Measurements from ENCODE around the gene B3GALT5.

B3GALT5 gene

DNA sequence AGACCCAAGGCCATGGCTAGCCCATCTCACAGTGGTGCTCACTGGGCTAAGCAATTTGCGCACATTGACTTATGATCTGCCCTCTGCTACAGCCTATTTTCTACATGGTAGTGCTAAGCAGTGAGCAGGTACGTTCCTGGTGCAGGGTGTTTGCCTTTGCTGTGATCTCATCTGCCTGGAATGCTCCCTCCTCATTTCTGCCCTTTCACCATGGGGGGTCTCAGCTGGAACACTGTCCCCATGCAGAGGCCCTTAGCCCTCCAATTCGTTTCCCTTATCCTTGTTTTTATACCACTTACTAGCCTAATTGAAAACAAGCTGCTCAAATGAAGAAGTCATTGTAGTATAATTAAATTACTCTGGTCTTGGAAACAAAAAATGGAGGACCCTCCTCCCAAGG, 2.0 kb upstream of the B3GALT5 start:
- DNase-seq = no peak

DNA sequence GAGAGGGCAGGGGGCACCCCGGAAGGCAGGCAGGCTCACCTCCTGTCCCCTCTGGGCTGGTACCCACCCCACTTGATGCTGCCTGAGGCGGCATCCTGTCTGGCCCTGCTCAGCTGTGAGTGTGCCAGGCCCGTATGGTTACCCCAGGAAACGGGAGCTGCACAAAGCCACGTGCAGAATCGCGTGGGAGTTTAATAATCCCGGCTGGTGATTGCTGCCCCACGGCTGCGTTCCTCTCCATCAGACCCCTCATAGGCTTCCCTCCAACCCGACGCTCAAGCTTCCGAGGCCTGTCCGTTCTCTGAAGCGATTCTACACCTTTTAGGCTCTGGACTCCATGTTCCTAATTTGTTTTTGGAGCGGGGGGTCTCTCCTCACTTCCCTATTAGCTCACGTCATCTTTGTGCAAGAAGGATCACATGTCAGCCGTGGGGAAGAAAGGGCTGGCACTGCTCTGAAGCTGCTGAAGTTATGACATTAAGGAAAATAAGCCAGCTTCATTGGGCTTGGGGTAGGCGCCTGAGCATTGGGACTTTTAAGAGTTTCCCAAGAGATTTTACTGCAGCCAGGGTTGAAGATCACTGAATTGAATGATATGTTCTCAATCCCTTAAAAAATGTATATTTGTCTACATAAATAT, 1.1 kb upstream of the B3GALT5 start:
- DNase-seq = no peak

DNA sequence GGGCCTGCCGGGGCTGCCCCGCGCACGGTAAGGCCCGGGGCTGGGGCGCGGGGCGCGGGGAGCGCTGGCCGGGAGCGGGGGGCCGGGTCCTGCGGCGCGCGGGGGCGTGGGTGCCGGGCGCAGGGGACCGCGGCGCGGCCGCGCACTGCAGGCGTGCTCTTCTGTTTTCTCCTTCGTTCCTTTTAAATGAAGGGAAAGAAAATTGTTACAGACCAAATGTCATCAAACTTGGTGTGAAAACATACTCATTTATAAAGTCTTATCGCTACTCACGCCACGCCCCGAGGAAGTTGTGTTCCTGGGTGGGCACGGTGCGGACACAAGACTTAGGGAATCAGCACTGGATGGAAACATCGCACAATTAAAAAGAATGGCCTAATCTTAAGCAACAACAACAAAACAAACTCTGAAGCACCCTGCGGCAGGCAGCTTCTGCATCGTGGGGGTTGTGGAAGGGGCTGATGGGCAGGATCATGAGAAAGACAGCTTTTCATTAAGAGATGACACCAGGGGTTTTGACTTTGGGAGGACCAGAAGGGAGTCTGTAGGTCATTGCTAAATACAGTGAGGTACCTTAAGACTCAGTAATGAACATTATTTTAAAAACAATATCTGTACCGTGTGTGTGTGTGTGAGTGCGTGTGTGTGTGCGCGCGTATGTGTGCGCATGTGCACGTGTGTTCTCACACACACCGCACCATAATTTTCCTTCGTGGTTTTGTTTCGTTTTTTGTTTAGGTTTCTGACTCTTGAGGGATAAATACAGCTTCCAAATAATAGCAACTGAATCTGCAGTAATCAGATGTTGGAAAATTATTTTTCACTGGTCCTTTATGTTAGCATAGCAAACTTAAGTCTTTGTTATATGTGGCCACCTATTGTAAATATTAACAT, 548 bp downstream of the B3GALT5 start:
- DNase-seq = no peak

DNA sequence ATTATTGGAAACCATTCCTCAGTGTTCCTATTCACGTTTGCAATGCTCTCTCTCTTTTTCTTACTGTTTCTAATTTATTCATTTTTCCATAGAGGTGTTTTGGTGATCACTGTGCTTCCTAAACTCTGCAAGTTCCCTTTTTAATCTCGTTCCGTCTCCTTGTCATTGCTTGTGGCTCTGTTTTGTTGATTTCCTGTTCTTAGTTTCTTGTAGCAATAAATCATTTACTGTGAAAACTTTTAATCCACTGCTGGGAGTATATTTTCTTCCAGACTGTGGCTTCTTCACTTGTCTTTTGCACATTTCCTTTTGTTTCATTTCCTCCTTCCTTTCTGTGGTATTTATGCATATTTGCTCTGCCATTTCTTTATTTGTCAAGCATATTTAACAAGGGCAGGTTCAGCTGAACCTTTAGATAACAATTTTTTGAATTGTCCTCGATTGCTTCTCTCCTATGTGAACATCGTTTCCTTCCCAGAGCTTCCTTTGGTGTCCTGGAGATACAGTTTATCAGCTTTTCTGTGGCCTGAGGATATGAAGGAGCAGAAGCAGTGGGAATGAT, 3.6 kb downstream of the B3GALT5 start:
- DNase-seq = no peak

DNA sequence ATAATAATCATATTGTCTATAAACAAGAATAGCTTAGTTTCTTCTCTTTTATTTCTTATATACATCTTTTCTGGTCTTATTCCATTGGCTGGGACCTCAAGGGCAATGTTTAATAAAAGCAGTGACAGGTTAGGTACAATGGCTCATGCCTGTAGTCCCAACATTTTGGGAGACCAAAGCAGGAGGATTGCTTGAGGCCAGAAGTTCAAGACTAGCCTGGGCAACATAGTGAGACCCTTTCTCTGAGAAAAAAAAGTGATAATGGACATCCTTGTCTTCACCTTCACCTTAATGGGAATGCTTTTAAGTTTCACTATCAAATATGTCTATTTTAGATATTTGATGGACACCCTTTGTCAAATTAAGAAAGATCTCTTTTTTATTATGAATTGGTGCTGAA, 8.1 kb downstream of the B3GALT5 start:
- no peak for DNase-seq

DNA sequence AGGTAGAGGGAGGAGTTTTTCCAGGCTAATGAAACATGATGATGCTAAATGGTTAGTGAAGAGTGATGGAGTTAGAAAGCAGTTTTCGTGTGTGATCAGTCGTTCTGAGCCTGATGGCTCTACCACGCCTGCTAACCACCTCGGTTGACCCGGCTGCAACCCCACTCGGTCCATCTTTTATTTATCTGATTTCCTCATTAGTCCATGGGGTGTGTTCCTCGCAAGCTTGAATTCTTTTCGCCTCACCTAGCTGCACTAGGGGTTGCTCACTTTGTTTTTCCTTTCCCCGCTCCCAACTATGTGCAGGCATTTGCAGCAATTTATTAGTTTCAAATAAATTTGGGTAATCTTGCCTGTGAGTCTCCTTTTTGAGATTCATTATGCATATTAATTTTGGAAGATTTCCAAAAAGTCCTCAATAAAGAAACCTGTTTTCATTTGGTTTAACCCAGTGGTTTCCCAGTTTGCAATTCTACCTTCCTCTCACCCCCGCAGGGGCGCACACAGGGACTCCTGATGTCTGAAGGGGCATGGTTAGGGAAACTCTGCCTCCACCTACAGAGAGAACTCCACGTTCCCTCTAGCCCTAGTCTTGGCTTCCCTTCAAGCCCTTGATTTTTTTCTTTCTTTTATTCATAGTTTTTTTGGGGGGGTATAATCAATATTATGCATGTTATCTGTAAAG, 12.6 kb downstream of the B3GALT5 start:
- DNase-seq = no peak

DNA sequence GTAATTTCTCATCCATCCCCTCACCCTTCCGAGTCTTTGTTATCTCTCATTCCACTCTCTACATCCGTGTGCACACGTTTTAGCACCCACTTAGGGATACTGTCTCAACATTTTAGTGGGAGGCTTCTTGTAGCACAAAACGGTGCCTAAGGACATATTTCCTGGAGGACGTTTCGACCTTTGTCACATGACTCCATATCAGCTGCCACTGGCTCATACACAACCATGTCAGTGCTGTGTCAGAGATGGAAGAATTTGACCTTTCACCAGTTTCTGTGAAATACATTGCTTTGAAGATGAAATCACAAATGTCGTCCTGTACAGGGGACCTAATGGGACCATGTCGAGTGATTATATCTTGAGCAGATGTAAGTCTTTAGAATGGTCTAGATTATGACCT, 15.6 kb downstream of the B3GALT5 start:
- DNase-seq = no peak

DNA sequence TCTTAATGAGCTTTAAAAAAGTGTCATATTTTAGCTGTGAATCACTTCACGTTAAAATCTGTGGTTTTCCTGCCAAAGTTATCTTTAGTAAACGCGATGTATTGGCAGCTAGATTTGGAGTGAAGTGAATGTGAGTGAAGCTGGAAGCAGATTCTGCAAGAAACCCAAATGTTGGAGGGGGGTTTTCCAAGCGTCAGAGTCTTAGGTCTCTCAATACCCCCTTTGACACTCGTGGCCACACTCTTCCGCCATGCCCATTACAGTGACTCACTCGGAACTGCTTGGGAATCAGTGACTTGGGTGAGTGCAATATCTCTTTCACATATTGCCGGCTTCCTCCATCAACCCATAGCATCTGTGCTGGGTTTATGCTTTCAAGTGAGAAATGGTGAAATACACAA, 17.5 kb downstream of the B3GALT5 start:
- no peak for DNase-seq

DNA sequence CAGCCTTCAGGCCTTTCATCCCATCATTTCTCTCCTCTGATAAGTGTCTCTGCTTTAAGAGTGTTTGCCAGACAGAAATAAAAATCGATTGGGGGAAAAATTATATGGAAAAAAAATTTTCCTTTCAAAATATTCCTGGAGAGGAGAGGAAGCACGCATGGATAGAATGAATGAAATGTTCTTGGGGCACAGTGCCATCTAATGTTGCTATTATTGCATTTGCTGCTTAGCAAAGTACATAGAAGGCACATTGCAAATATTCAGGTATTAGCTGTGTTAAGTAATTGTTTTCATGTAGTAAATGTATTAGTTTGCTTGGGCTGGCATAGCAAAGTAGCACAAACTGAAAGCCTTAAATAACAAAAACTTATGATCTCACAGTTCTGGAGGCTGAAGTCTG, 18.1 kb downstream of the B3GALT5 start:
- no peak for DNase-seq

DNA sequence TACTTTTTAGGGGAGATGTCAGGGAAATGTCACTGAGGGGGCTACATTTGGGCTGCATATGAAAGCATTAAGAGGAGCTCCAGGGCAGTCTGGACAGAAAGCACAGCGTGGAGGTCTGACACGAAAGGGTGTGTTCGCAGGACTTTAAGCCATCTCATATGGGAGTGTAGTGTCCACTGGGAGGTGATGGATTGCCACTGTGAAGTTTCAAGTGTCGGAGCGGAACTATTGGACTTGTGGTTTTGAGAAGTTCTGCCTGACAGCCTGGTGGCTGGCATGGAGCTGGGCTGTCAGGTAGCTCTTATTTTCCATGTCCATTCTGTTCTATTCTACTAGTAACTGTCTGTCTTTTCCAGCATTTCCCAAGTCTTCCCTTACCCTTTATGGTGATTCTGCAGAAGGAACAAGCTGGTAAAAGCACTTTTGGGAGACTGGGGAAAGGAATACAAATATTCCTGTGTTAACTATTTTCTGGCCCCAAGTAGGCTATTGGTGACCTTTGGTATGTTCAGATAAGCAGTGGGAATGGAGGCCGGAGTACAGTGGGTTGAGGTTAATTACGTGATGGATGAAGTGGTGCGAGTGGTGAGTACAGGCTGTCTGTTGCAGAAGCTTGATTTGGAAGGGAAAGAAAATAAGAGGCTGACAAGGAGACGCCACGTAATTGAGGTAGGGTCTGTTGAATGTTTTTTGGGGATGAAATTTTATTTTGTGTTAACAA, 19.3 kb downstream of the B3GALT5 start:
- no peak for DNase-seq

DNA sequence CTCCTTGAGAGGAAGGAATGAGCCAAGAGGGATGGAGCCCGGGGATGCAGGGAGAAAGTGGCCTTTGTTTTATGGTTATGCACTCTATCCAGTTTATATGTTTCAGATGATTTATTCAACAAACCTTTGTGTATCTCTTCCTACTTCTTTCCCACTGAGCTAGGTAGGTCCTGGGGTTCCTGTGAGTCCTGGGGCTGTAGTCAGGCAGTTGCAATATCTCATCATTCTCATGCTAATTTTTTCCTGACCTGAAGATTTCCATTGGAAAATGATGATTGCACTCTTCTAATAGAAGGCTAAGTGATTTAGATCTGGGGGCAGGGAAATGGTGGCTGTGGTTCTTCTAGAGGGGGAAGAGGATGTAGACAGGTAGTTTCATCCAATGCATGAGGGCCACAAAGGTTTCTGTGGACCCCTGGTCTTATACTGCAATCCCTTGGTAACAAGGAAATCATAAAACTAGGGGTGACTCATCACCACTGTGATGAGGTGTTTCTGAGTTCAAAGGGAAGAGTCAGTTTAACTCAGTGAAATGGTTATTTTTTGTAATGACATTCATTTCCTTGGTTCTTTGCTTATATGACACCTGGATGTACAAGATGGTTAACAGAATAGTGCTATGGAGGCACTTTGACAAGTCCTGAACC, 20.2 kb downstream of the B3GALT5 start:
- no peak for DNase-seq

DNA sequence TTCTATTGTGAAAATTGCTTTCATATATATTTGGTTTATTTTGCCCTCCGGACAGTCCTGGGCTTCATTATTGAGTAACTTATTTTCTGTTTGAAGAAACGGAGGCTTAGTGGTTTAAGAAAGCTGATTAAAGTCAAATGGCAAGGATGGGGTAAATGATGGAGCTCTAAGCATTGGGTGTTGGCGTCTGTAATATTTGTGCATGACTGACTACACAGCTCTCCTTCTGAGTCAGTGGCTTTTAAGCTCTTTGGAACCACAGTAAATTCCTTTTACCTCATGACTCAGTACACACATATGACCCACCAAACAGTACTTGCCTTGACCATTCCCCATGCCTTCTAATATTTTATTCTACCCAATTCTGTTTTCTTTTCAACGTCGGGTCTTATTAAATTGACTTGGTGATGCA, 21.0 kb downstream of the B3GALT5 start:
- DNase-seq = no peak

DNA sequence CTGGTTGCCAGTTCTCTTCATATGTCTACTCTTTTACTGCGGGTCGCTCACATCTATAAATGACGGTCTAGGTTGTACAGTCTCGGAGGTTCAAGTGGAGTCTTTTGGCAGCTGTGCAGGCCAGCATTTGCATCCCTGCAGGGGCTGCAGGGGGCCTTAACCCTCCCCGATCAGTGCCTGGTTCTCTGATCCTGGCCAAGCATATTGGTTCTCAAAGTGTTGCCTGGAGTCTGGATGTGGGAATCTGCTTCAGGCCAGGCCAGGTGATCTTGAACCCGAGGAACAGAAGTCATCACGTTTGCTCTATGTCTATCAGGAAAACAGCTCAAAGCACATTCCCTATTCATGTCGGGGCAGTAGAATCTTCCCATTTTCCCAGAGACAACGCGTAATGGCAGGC, 21.8 kb downstream of the B3GALT5 start:
- DNase-seq = no peak

DNA sequence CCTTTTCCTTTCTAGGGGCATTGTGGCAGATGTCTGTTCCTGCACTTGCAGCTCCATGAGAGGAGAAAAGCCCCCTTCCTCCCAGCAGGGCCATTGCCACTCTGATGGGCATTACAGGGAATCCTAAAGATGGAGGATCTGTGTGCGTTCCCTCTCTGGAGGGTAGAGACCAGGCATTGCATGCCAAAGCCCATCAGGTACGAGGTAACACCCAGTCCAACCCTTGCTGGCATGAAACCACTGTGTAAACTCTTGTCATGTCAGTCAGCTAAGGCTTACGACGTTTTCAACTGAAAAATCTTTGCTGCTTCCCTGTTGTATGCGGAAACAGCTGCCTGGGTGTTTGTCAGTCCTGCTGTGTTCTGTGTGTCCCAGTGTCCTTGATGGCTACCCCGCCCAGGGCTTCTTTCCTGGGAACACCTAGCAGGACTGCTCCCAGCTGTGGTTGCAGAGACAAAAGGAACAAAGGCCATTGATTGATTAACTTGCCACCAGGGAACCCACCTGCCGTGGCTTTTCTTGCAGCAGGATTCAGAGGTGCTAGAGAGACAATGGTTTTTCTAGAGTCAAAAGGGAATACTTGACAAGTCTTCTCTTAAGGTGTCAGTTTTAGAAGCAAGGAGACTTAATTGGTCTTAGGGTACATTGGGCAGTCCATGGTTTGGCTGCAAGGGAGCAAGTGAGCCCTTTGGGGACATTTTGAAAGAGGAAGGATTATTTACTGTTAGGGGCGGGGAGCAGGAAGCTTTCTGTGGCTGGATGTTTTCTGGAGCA, 24.6 kb downstream of the B3GALT5 start:
- DNase-seq = no peak

DNA sequence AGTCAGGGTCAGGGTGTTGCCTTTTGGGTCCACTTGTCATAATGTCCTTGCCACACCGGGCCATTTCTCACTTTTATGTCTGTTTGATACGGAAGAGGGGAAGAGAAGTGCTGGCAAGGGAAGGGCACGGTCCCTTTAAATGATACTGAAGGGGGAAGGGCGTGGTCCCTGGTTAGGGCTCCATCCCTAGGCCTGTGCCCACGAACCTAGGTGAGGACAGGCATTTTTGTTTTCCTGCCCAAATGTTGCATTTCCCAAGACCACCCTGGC, 25.2 kb downstream of the B3GALT5 start:
- DNase-seq = no peak

DNA sequence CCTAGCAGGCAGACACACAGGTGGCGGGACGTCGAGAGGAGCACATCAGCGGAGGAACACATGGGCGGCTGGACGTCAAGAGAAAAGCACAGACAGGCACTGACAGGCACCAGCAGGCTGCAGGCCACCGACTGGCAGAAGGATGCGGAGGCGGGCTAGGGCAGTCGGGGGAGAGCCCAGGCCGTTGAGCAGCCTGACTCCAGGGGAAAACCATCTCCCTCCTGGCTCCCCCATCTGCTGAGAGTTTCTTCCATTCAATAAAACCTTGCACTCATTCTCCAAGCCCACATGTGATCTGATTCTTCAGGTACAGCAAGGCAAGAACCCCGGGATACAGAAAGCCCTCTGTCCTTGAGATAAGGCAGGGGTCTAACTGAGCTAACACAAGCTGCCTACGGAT, 25.5 kb downstream of the B3GALT5 start:
- DNase-seq = no peak

DNA sequence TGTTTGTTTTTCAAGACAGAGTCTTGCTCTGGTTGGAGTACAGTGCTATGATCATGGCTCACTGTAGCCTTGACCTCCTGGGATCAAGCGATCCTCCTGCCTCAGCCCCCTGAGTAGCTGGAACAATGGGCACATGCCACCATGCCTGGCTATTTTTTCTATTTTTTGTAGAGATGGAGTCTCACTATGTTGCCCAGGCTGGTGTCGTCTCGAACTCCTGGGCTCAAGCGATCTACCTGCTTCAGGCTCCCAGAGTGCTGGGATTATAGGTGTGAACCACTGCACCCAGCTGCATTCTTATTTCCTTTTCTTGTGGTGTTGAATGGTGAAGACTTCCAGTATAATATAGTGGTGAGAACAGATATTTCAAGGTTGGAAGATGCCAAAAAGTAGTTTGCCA, 28.0 kb downstream of the B3GALT5 start:
- no peak for DNase-seq

DNA sequence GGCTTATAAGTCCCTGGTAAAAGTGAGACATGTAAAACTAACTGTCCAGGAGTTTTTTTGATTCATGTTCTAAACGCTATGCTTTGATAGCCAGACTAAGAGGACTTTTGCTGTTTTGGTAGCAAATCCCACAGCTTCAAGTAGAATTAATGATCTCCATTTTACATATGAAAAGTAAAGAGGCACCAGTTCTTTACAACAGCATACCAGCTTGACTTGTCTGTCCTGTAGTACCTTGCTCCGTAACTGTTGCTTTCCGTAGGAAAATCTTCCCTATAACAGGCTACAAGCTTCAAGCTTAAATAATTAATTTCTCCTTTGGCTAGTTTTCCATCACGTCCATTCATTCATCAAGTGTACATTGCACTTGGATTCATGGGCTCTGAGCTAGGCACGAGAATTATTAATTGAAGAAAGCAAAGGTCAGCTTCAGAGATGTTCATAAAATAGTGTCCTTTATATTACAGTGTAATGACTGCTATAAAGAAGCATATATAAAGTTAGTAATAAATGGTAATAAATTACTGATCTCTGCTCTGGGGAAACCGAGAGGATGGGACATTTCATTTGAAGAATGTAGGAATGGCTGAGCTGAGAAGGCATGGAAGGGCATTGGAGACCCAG, 29.2 kb downstream of the B3GALT5 start:
- DNase-seq = no peak

DNA sequence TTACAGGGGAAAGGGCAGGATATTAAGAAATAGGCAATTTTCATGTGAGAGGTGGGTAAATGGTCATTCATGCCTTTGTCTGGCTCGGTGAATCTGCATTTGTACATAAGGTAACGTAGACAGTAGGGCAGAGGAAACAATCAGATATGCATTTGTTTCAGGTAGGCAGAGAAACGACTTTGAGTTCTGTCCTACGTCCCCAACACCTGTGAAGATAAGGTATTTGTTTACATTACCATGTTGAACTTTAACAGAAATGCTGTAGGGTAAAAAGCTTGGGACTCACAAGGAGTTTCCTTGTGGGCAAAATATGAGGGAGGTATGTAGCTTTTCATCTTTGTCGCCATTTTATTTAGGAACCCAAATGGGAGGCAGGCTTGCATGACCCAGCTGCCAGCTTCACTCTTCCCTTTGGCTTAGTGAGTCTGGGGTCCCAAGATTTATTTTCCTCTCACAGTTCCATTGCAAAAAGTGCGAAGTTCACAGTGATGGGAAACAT, 31.4 kb downstream of the B3GALT5 start:
- DNase-seq = no peak

DNA sequence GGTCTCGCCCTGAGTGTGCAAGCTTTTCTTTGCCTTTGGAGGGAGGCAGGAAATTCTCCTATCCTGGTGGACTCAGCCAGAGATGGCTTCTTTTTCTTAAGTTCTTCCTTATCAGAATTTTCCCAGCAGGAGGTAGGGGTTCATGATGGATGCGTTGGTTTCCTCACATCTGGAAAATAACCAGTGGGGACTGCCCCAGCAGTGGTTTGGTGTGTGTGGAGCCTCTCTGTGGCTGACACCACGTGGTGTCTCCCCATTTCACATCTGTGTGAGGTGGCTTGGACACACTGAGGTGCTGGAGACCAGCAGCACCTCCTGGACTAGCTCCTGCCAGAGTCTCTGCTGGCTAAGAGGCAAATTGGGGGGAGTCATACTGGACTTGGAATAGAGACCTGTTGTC, 32.6 kb downstream of the B3GALT5 start:
- DNase-seq = no peak

DNA sequence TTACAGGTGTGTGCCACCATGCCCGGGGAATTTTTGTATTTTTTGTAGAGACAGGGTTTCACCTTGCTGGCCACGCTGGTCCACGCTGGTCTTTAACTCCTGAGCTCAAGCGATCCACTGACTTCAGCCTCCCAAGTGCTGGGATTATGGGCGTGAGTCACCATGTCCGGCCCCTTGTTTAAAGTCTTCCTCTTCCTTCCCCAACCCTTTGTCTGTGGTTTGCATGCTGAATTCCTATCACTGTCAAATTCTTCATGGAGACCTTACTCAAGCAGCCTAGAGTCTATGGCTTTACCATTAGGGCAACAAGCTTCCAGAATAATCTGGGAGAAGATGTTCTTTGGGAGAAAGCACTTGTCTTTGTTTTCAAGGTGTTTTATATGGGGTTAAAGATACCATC, 34.7 kb downstream of the B3GALT5 start:
- DNase-seq = no peak

All from AML-193 (cell line).